CD4-positive, alpha-beta T cell (primary cell): ENCODE results near the gene NTN1. TPM values are rescaled to one million over a fixed set of nuclear protein-coding genes. Genes with fewer than 3 reads are reported as not detected.

Experiments
- ATAC-seq: fragments of 200-7000 bp; cut with Tn5 transposase; one replicate; pipeline ENCODE4 v1.10.0; 2022; ENCODE audit warnings: mild to moderate bottlenecking; ENCODE audit not compliant: poor library complexity
- CTCF ChIA-PET: fragments of 350-600 bp; sonication (Branson Sonifier 250); formaldehyde crosslinking; loops from one replicate; lab custom pipeline; 2021; ENCODE audit warnings: antibody characterized with exemption, inconsistent platforms; lab: Charles Lee
- POLR2A ChIA-PET: fragments of 350-600 bp; sonication (Branson Sonifier 250); formaldehyde crosslinking; loops from one replicate; lab custom pipeline; 2021; ENCODE audit warnings: antibody characterized with exemption, inconsistent platforms; lab: Charles Lee
- DNase-seq, 14 experiments: peaks; one replicate each; pipeline ENCODE4 v3.0.0-alpha.2; 2013 to 2020; ENCODE audit warnings: mixed read lengths in 2 of 14
- H3K27ac ChIP-seq, 2 donors: one replicate each; pipeline versions ENCODE4 v1.5.1 to v1.7.0; 2013; ENCODE audit warnings: low read length in 2 of 2, low read depth in 1 of 2, mild to moderate bottlenecking in 1 of 2
- H3K27me3 ChIP-seq, 2 experiments: 1 replicate in 1 of 2; 2 replicates in 1 of 2; pipeline versions ENCODE4 v1.6.1 to v1.7.0; 2013; ENCODE audit warnings: low read length in 2 of 2, control low read depth in 1 of 2, mild to moderate bottlenecking in 1 of 2, moderate library complexity in 1 of 2; ENCODE audit not compliant: insufficient read depth in 2 of 2, control insufficient read depth in 1 of 2
- H3K36me3 ChIP-seq: one replicate; pipeline ENCODE4 v1.6.1; 2013; ENCODE audit warnings: low read length, control low read depth; ENCODE audit not compliant: insufficient read depth
- H3K4me1 ChIP-seq: one replicate; pipeline ENCODE4 v1.6.1; 2013; ENCODE audit warnings: low read length, control low read depth; ENCODE audit not compliant: insufficient read depth
- H3K4me3 ChIP-seq: one replicate; pipeline ENCODE4 v1.5.1; 2013; ENCODE audit warnings: mild to moderate bottlenecking, low read length, moderate library complexity
- H3K9me3 ChIP-seq, 2 experiments: 1 replicate in 1 of 2; 2 replicates in 1 of 2; pipeline versions ENCODE4 v1.6.1 to v1.7.0; 2013; ENCODE audit warnings: low read length in 2 of 2, mild to moderate bottlenecking in 2 of 2, control low read depth in 1 of 2, moderate library complexity in 1 of 2; ENCODE audit not compliant: control insufficient read depth in 1 of 2, insufficient read depth in 1 of 2
- H3K27ac Mint-ChIP-seq: one replicate; pipeline ENCODE4 v1.8.0; 2020; ENCODE audit warnings: mixed read lengths
- H3K27me3 Mint-ChIP-seq: one replicate; pipeline ENCODE4 v1.8.0; 2021; ENCODE audit warnings: mixed read lengths
- H3K36me3 Mint-ChIP-seq: one replicate; pipeline ENCODE4 v1.8.0; 2021; ENCODE audit warnings: low read depth, mixed read lengths
- H3K4me1 Mint-ChIP-seq: one replicate; pipeline ENCODE4 v1.8.0; 2021; ENCODE audit warnings: low read depth, mixed read lengths
- H3K4me3 Mint-ChIP-seq: one replicate; pipeline ENCODE4 v1.8.0; 2020; ENCODE audit warnings: mild to moderate bottlenecking, mixed read lengths
- H3K9me3 Mint-ChIP-seq: one replicate; pipeline ENCODE4 v1.8.0; 2020; ENCODE audit warnings: mixed read lengths
- CTCF ChIP-seq: fragments of 200-600 bp; IDR thresholded peaks from one replicate; pipeline ENCODE4 v1.8.0; 2022; ENCODE audit warnings: antibody characterized with exemption, mild to moderate bottlenecking
- intact Hi-C, 2 experiments: fragments of 100-400 bp; cut with DNase I in 1 of 2; cut with micrococcal nuclease in 1 of 2; formaldehyde crosslinking; loops; one replicate each; pipeline versions ENCODE4 v1.15.1 to v1.9.0; 2023 to 2025; cut with DNase I, micrococcal nuclease
- total RNA-seq, 174 experiments: library from RNA in 2 of 174; stranded (reverse) in 2 of 174; gene quantifications; one replicate each; pipeline ENCODE4 v1.2.3 and lab custom pipeline; 2021 to 2026

The NTN1 gene
- total RNA-seq, 2 experiments from 2014 or later: 0.08 to 0.14 TPM

- POLR2A ChIA-PET: no interaction called here
- ATAC-seq (no peak), DNase-seq (no peak)
- H3K9me3 Mint-ChIP-seq: no peaks in the 10 kb centered on the region
- H3K4me3 Mint-ChIP-seq: no peak overlapping the region
- Histone ChIP-seq H3K4me3 (no peak overlapping the region), H3K27me3 (no peaks in the 10 kb centered on the region), H3K9me3 (no peaks in the 10 kb centered on the region), H3K36me3 (no peaks in the 10 kb centered on the region), H3K4me1 (peaks cover 14% of the 10 kb centered on the region), H3K27ac (no peak overlapping the region)
- H3K4me1 Mint-ChIP-seq: no peaks in the 10 kb centered on the region
- no peaks in the 10 kb centered on the region for H3K36me3 Mint-ChIP-seq
- CTCF ChIA-PET: no interaction called here
- intact Hi-C loops: no loop called here
- TF ChIP-seq CTCF: no peak
- H3K27ac Mint-ChIP-seq: no peak overlapping the region
- no peaks in the 10 kb centered on the region for H3K27me3 Mint-ChIP-seq
Measured at GRCh38 chr17:9225305-9226101, 204.2 kb downstream of the NTN1 start.

- no peak for TF ChIP-seq CTCF
- no peaks in the 10 kb centered on the region for H3K36me3 ChIP-seq
- peaks cover 14% of the 10 kb centered on the region for H3K4me1 ChIP-seq
- no peak for ATAC-seq
- no peaks in the 10 kb centered on the region for H3K27me3 ChIP-seq
- H3K9me3 Mint-ChIP-seq: no peaks in the 10 kb centered on the region
- ChIA-PET POLR2A (interaction anchor here (1.0 kb wide), 2 partner anchors 14 to 66 kb away, joined by 3 to 7 read pairs; no protein-coding TSS in a partner anchor), CTCF (no interaction called here)
- H3K4me1 Mint-ChIP-seq: no peaks in the 10 kb centered on the region
- H3K4me3 Mint-ChIP-seq: peak overlapping the region; percentile 3
- H3K36me3 Mint-ChIP-seq: no peaks in the 10 kb centered on the region
- H3K27ac Mint-ChIP-seq: no peak overlapping the region
- no peak overlapping the region for H3K27ac ChIP-seq
- no peaks in the 10 kb centered on the region for H3K9me3 ChIP-seq
- intact Hi-C loops: no loop called here
- no peak for DNase-seq
- no peaks in the 10 kb centered on the region for H3K27me3 Mint-ChIP-seq
- H3K4me3 ChIP-seq: no peak overlapping the region
Measured at GRCh38 chr17:9226130-9226793, 205.0 kb downstream of the NTN1 start.

- H3K36me3 Mint-ChIP-seq: no peaks in the 10 kb centered on the region
- H3K27ac ChIP-seq: no peak overlapping the region
- ATAC-seq: peak; percentile 90
- H3K27me3 Mint-ChIP-seq: no peaks in the 10 kb centered on the region
- ChIA-PET POLR2A (interaction anchor here (1.0 kb wide), 2 partner anchors 14 to 65 kb away, joined by 3 to 7 read pairs; no protein-coding TSS in a partner anchor), CTCF (no interaction called here)
- no peak for TF ChIP-seq CTCF
- H3K27ac Mint-ChIP-seq: no peak overlapping the region
- H3K27me3 ChIP-seq: no peaks in the 10 kb centered on the region
- no peaks in the 10 kb centered on the region for H3K9me3 Mint-ChIP-seq
- peak in 8 of 14 experiments; percentile 17 to 64 (median 42) for DNase-seq
- H3K9me3 ChIP-seq: no peaks in the 10 kb centered on the region
- peaks cover 14% of the 10 kb centered on the region for H3K4me1 ChIP-seq
- peak overlapping the region; percentile 3 for H3K4me3 Mint-ChIP-seq
- intact Hi-C loops: no loop called here
- no peaks in the 10 kb centered on the region for H3K4me1 Mint-ChIP-seq
- no peak overlapping the region for H3K4me3 ChIP-seq
- no peaks in the 10 kb centered on the region for H3K36me3 ChIP-seq
Measured at GRCh38 chr17:9226794-9227135, 205.5 kb downstream of the NTN1 start.
